Gastrocnemius medialis (tissue), 4 donors: Measurements from ENCODE around the gene JOSD2. TPM values are rescaled to one million over a fixed set of nuclear protein-coding genes. Genes with fewer than 3 reads are reported as not detected.

ENCODE experiments used
- ATAC-seq, 2 donors: fragments of 150-250 bp; one replicate each; pipeline ENCODE4 v1.9.1; 2016
- DNase-seq, 2 donors: peaks; one replicate each; pipeline ENCODE4 v3.0.0-alpha.2; 2019
- H3K27ac ChIP-seq, 4 donors: fragments of 200-600 bp; sonication (generic); 1 replicate in 1 of 4; 2 replicates in 3 of 4; pipeline ENCODE4 v1.5.1; 2016 to 2018; ENCODE audit warnings: mild to moderate bottlenecking in 2 of 4, moderate library complexity in 1 of 4
- H3K27me3 ChIP-seq, 3 donors: fragments of 200-600 bp; sonication (generic) in 2 of 3; 1 replicate in 1 of 3; 2 replicates in 2 of 3; pipeline versions ENCODE4 v1.5.1 to v1.6.0; 2016 to 2019; ENCODE audit warnings: mild to moderate bottlenecking in 1 of 3, moderate library complexity in 1 of 3
- H3K36me3 ChIP-seq, 2 donors: fragments of 200-600 bp; sonication (generic) in 1 of 2; one replicate each; pipeline ENCODE4 v1.5.1; 2017 to 2018
- H3K4me1 ChIP-seq, 2 donors: fragments of 200-600 bp; sonication (generic) in 1 of 2; one replicate each; pipeline ENCODE4 v1.5.1; 2016 to 2017; ENCODE audit warnings: mild to moderate bottlenecking in 2 of 2
- H3K4me3 ChIP-seq, 4 donors: fragments of 200-600 bp; sonication (generic) in 3 of 4; 1 replicate in 1 of 4; 2 replicates in 3 of 4; pipeline ENCODE4 v1.5.1; 2016 to 2019; ENCODE audit warnings: mild to moderate bottlenecking in 2 of 4
- H3K9me3 ChIP-seq, 3 donors: fragments of 200-600 bp; sonication (generic) in 2 of 3; 1 replicate in 1 of 3; 2 replicates in 2 of 3; pipeline ENCODE4 v1.5.1; 2016 to 2019
- CTCF ChIP-seq, 5 experiments: fragments of 450-650 bp in 3 of 5; fragments of 200-600 bp in 2 of 5; sonication (generic) in 2 of 5; IDR thresholded peaks in 4 of 5; conservative IDR thresholded peaks in 1 of 5; 1 replicate in 4 of 5; 2 replicates in 1 of 5; pipeline ENCODE4 v1.5.1; 2016 to 2019; ENCODE audit warnings: antibody characterized with exemption in 5 of 5, mild to moderate bottlenecking in 3 of 5, moderate library complexity in 3 of 5
- POLR2A ChIP-seq, 2 donors: fragments of 450-650 bp; IDR thresholded peaks; one replicate each; pipeline ENCODE4 v1.6.1; 2017; ENCODE audit warnings: antibody characterized with exemption in 2 of 2, mild to moderate bottlenecking in 2 of 2, moderate library complexity in 2 of 2
- in situ Hi-C, 4 donors: fragments of 200-750 bp; cut with MboI; loops; one replicate each; pipeline versions ENCODE4 v1.15.0 to v1.8.0; 2017; ENCODE audit warnings: low sequenced_read_pairs in 4 of 4
- intact Hi-C: fragments of 100-400 bp; cut with DNase I; formaldehyde crosslinking; loops from one replicate; pipeline ENCODE4 v1.15.1; 2023; ENCODE audit warnings: low total_unique reads
- total RNA-seq, 4 donors: library from RNA; depleted of rRNA; stranded (reverse); fragments of >200 nt; gene quantifications; one replicate each; pipeline versions ENCODE4 v1.1.0 to v1.2.3, GENCODE V29; 2016

The JOSD2 gene
- total RNA-seq, 4 donors from 2014 or later = 22.1 to 36.9 (median 27.8) TPM

DNA sequence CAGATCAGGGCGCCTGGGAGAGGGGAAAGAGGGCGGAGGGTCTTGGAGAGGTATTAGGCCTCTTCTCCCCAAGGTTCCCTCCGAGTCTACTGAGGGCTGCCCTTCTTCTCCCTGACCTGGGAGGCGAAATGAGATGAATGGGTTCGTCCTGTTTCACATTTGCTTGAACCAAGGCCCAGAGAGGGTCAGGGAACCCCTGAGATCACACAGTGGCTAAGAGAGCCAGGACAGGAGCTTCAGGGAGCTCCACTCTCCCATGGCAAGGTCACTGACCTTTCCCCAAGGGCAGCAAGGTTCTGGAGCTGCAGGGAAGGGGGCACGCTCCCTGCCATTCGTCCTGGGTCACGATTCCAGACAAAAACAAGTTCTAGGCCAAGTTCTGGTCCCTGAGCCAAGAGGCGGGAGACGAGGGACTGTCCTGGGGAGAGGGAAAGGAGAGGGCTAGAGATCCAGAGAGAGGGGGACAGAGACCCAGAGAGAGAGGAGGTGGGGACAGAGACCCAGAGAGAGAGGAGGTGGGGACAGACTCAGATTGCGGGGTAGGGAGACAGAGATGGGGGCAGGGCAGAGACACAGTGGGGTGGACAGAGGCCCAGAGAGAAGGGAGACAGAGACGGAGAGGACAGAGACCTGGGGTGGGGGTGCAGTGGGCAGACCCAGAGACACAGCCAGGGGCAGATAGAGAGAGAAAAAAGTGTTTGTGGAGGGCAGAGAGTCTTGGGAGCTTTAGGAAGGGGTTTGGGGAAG is 2.2 kb upstream of the JOSD2 start:
- H3K27ac ChIP-seq = no peak overlapping the region
- in situ Hi-C loops (no loop called here), intact Hi-C loops (loop anchor here (5.0 to 10.0 kb wide), 2 partner anchors 292 to 854 kb away; partner anchors contain the start of genes CLDND2 and ETFB)
- no peak overlapping the region for H3K4me3 ChIP-seq
- DNase-seq (no peak), ATAC-seq (no peak)
- H3K36me3 ChIP-seq = no peaks in the 10 kb centered on the region
- TF ChIP-seq CTCF (IDR thresholded peaks at IDR 0.05 in 4 of 5, conservative IDR thresholded peaks at IDR 0.05 in 1 of 5) (no peak), POLR2A (IDR thresholded peaks at IDR 0.05) (no peak)
- H3K27me3 ChIP-seq = peaks cover 0 to 8% (median 4%) of the 10 kb centered on the region in 3 donors
- peaks cover 7 to 13% of the 10 kb centered on the region in 2 donors for H3K4me1 ChIP-seq
- H3K9me3 ChIP-seq = no peaks in the 10 kb centered on the region

GRCh38 chr19:50512112-50512998 is 1.4 kb upstream of the JOSD2 start:
- H3K4me1 ChIP-seq = peaks cover 7 to 13% of the 10 kb centered on the region in 2 donors
- H3K4me3 ChIP-seq = no peak overlapping the region
- intact Hi-C loops (loop anchor here (5.0 to 10.0 kb wide), 2 partner anchors 292 to 855 kb away; partner anchors contain the start of genes CLDND2 and ETFB), in situ Hi-C loops (no loop called here)
- no peak for TF ChIP-seq POLR2A (IDR thresholded peaks at IDR 0.05)
- no peak for TF ChIP-seq CTCF (IDR thresholded peaks at IDR 0.05 in 4 of 5, conservative IDR thresholded peaks at IDR 0.05 in 1 of 5)
- no peaks in the 10 kb centered on the region for H3K9me3 ChIP-seq
- peak overlapping the region in 2 of 4 donors; percentile 79 to 86 for H3K27ac ChIP-seq
- no peak for ATAC-seq
- H3K27me3 ChIP-seq = peaks cover 0 to 7% (median 4%) of the 10 kb centered on the region in 3 donors
- H3K36me3 ChIP-seq = no peaks in the 10 kb centered on the region
- DNase-seq = no peak

- in situ Hi-C loops = no loop called here
- H3K9me3 ChIP-seq = no peaks in the 10 kb centered on the region
- peak overlapping the region; percentile 87 to 92 (median 88) for H3K4me3 ChIP-seq
- H3K36me3 ChIP-seq = peaks cover 0 to 7% of the 10 kb centered on the region in 2 donors
- TF ChIP-seq CTCF (IDR thresholded peaks at IDR 0.05 in 4 of 5, conservative IDR thresholded peaks at IDR 0.05 in 1 of 5) (no peak), POLR2A (IDR thresholded peaks at IDR 0.05) (no peak)
- H3K4me1 ChIP-seq = peaks cover 7 to 13% of the 10 kb centered on the region in 2 donors
- intact Hi-C loops = loop anchor here (1.0 to 10.0 kb wide), 4 partner anchors 34 to 857 kb away; partner anchors contain the start of genes CLDND2, EMC10, ETFB and GARIN5A
- H3K27me3 ChIP-seq = peaks cover 0 to 4% (median 0%) of the 10 kb centered on the region in 3 donors
- peak; percentile 29 to 30 for ATAC-seq
- DNase-seq = no peak
- peak overlapping the region; percentile 79 to 89 (median 85) for H3K27ac ChIP-seq
These were observed 307 bp downstream of the JOSD2 start for GRCh38 chr19:50510700-50511068.

- intact Hi-C loops (loop anchor here (2.0 to 10.0 kb wide), 3 partner anchors 133 to 857 kb away; partner anchors contain the start of genes CLDND2, ETFB and NR1H2), in situ Hi-C loops (no loop called here)
- TF ChIP-seq POLR2A (IDR thresholded peaks at IDR 0.05) = no peak
- TF ChIP-seq CTCF (IDR thresholded peaks at IDR 0.05 in 4 of 5, conservative IDR thresholded peaks at IDR 0.05 in 1 of 5) = no peak
- Histone ChIP-seq H3K36me3 (peaks cover 0 to 9% of the 10 kb centered on the region in 2 donors), H3K4me1 (peaks cover 7 to 13% of the 10 kb centered on the region in 2 donors), H3K4me3 (peak overlapping the region; percentile 87 to 92 (median 88)), H3K27ac (peak overlapping the region; percentile 79 to 89 (median 85)), H3K9me3 (no peaks in the 10 kb centered on the region), H3K27me3 (peaks cover 0 to under 1% (median 0%) of the 10 kb centered on the region in 3 donors)
- DNase-seq = no peak
- no peak for ATAC-seq
These were observed 795 bp downstream of the JOSD2 start for GRCh38 chr19:50510121-50510670.
